ENCODE data around the gene RSPH6A. TPM values are rescaled to one million over a fixed set of nuclear protein-coding genes. Genes with fewer than 3 reads are reported as not detected.

RSPH6A gene
- polyA plus RNA-seq, 1 of the 3 experiments (the other 2 are of a cell fraction) = 0.02 TPM

- TF ChIP-seq CTCF (IDR thresholded peaks at IDR 0.05) = no peak
Measured at GRCh38 chr19:45791744-45792469, 23.2 kb downstream of the RSPH6A start (continued).

DNA sequence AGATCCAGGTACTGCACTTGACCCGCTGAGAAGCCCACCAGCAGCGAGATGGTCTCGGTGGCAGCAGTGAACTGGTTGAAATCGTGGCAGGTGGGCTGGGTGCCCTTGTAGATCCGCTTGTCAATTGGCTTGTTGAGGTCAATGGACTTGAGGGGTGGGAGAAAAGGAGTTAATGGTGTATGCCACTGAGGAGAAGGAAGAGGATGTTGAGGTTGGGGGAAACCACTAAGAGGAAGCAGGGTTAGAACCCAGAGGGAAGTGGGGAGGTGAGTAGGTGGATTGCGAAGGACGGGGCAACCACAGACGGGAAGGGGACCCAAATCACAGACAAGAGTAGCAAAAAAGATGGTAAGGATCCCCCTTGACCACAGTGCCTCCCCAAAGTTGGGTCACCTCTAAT lies 24.2 kb downstream of the RSPH6A start:
- TF ChIP-seq FOSL2 (IDR thresholded peaks at IDR 0.05; ENCODE audit: borderline replicate concordance, low read depth) (no peak), TAF1 (IDR thresholded peaks at IDR 0.05; ENCODE audit: borderline replicate concordance, low read depth, low read length) (no peak), CHD2 (IDR thresholded peaks at IDR 0.05; ENCODE audit: low read length, partially characterized antibody) (no peak), MEF2A (IDR thresholded peaks at IDR 0.05; ENCODE audit: borderline replicate concordance, low read depth) (no peak), POLR2AphosphoS5 (IDR thresholded peaks at IDR 0.05; ENCODE audit: low read depth, low read length) (no peak)
- 94% methylated on average over 8 of the region's 8 CpGs for WGBS (ENCODE audit: low lambda C conversion rate)
- Histone ChIP-seq H3K4me2 (peak overlapping the region; percentile 73), H3K9me3 (no peaks in the 10 kb centered on the region), H3K27ac (ENCODE audit: low read depth in 2 of 2, low read length in 1 of 2) (no peak overlapping the region), H3K4me3 (ENCODE audit: low read depth in 2 of 2, low read length in 1 of 2) (peak overlapping the region; percentile 68 to 74; a peak in 3 of 4 replicates), H2AFZ (ENCODE audit: low read depth) (no peak overlapping the region), H3K4me1 (ENCODE audit: control insufficient read depth in 1 of 2, insufficient read depth in 2 of 2, low read depth in 1 of 2, low read length in 1 of 2) (peaks cover 0 to 18% of the 10 kb centered on the region in 2 experiments; a peak in 1 of 4 replicates), H3K9ac (peak overlapping the region; percentile 77; the same call in 1 of the 2 replicates), H3F3A (replicated peaks; ENCODE audit: insufficient read depth) (no peaks in the 10 kb centered on the region), H3K9me2 (no peaks in the 10 kb centered on the region), H3K79me2 (ENCODE audit: insufficient read depth) (peaks cover 60% of the 10 kb centered on the region), H3K36me3 (replicated peaks in 1 of 2; ENCODE audit: control insufficient read depth in 1 of 2, insufficient read depth in 2 of 2, low read length in 1 of 2) (peaks cover 27 to 28% of the 10 kb centered on the region in 2 experiments), H4K20me1 (ENCODE audit: insufficient read depth) (no peaks in the 10 kb centered on the region), H3K27me3 (ENCODE audit: insufficient read depth) (no peaks in the 10 kb centered on the region)
- ChIA-PET CTCF (interaction anchor here (0.6 to 3.9 kb wide), 5 partner anchors 8 to 108 kb away, joined by 3 to 33 read pairs (median 3); partner anchors contain the start of gene SIX5), POLR2A (no interaction called here)
- DNase-seq = no peak

GRCh38 chr19:45789035-45789786 lies 25.9 kb downstream of the RSPH6A start:
- no peaks in the 10 kb centered on the region for H4K20me1 ChIP-seq (ENCODE audit: insufficient read depth)
- H3K4me3 ChIP-seq (ENCODE audit: low read depth in 2 of 2, low read length in 1 of 2) = no peak overlapping the region
- no peaks in the 10 kb centered on the region for H3K9me2 ChIP-seq
- ChIA-PET CTCF (interaction anchor here (1.1 to 2.9 kb wide), 3 partner anchors 10 to 28 kb away, joined by 4 to 12 read pairs (median 11); partner anchors contain the start of gene SIX5), POLR2A (no interaction called here)
- H3F3A ChIP-seq (replicated peaks; ENCODE audit: insufficient read depth) = peaks cover under 1% of the 10 kb centered on the region
- no peak overlapping the region for H3K4me2 ChIP-seq
- H3K79me2 ChIP-seq (ENCODE audit: insufficient read depth) = peaks cover 76% of the 10 kb centered on the region
- DNase-seq = no peak
- no peaks in the 10 kb centered on the region for H3K27me3 ChIP-seq (ENCODE audit: insufficient read depth)
- peaks cover under 1 to 18% of the 10 kb centered on the region in 2 experiments; a peak in 1 of 4 replicates for H3K4me1 ChIP-seq (ENCODE audit: control insufficient read depth in 1 of 2, insufficient read depth in 2 of 2, low read depth in 1 of 2, low read length in 1 of 2)
- no peak overlapping the region for H2AFZ ChIP-seq (ENCODE audit: low read depth)
- 97% methylated on average over 14 of the region's 15 CpGs for WGBS (ENCODE audit: low lambda C conversion rate)
- no peak overlapping the region for H3K9ac ChIP-seq
- no peaks in the 10 kb centered on the region for H3K9me3 ChIP-seq
- TF ChIP-seq NRF1 (IDR thresholded peaks at IDR 0.05; ENCODE audit: low read depth, low read length) (no peak), YY1 (IDR thresholded peaks at IDR 0.05; ENCODE audit: low read depth) (no peak), JUND (IDR thresholded peaks at IDR 0.05) (no peak), RAD21 (IDR thresholded peaks at IDR 0.05; ENCODE audit: low read length) (no peak)
- H3K36me3 ChIP-seq (replicated peaks in 1 of 2; ENCODE audit: control insufficient read depth in 1 of 2, insufficient read depth in 2 of 2, low read length in 1 of 2) = peaks cover 27 to 41% of the 10 kb centered on the region in 2 experiments
- no peak overlapping the region for H3K27ac ChIP-seq (ENCODE audit: low read depth in 2 of 2, low read length in 1 of 2)
